Measurements from ENCODE around the gene MFSD2A.

- no peak for TF ChIP-seq POLR2A (IDR thresholded peaks at IDR 0.05)
- TF ChIP-seq CTCF (IDR thresholded peaks at IDR 0.05): no peak
Measured at GRCh38 chr1:39938856-39939255, 16.1 kb upstream of the MFSD2A start.
